ENCODE measurements around the gene HDAC3. TPM values are rescaled to one million over a fixed set of nuclear protein-coding genes. Genes with fewer than 3 reads are reported as not detected.
A peak's percentile ranks its signal among the peaks of the same experiment; 100 is the strongest.

The HDAC3 gene
- total and polyA plus RNA-seq, 12 donors: 53.1 to 101 (median 80.5) TPM

DNA sequence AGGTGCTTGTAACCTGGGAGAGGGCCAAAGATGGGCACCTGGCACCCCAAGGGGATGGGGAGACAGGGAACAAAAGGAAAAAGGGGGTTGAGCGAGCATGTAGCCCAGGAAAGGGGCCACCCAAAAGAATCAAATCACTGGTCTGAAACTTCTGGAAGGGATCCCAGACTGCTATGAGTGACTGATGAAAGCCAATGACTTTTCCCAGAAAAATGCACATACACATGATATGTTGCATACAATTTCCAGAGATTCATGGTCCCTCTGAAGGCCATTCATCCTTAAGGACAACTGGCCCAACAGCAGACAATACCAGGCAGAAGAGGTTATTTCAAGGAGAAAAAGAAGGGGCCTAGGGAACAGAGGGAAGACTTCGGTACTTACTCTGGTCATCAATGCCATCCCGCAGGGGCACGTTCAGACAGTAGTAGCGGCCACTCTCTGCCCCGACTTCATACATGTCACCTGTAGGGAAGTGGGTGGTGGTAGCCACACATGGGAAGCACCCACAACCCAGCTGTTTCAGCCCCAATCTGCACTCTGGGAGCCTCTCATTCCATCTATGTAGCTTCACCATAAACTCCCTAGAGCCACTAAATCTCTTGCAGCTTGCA lies 8.4 kb downstream of the HDAC3 start:
- intact Hi-C loops (cut with DNase I): no loop called here

GRCh38 chr5:141623611-141624010 lies 13.0 kb downstream of the HDAC3 start:
- no peak overlapping the region for H3K4me3 ChIP-seq
- no peak overlapping the region for H3K27ac ChIP-seq
- peaks cover 0 to 12% of the 10 kb centered on the region in 2 donors for H3K4me1 ChIP-seq (replicated peaks in 1 of 2)
- peaks cover 0 to 83% of the 10 kb centered on the region in 2 donors for H3K36me3 ChIP-seq (replicated peaks in 1 of 2)
- intact Hi-C loops (cut with DNase I): loop anchor here (5.0 kb wide), 1 partner anchor 36 kb away; no protein-coding TSS in a partner anchor
- H3K9me3 ChIP-seq (replicated peaks in 1 of 3): no peaks in the 10 kb centered on the region
- no peaks in the 10 kb centered on the region for H3K27me3 ChIP-seq
- WGBS, 4 donors: 68 to 86% (median 72%) methylated on average over 5 of the region's 5 CpGs
- no peak for DNase-seq
- TF ChIP-seq CTCF (IDR thresholded peaks at IDR 0.05): no peak
- TF ChIP-seq POLR2A (IDR thresholded peaks at IDR 0.05): no peak

More for the DNA sequence above, 8.4 kb downstream of the HDAC3 start:
- Histone ChIP-seq H3K36me3 (replicated peaks in 1 of 2) (peaks cover 0 to 65% of the 10 kb centered on the region in 2 donors), H3K27ac (peak overlapping the region in 1 of 5 donors; percentile 16), H3K27me3 (no peaks in the 10 kb centered on the region), H3K4me3 (no peak overlapping the region), H3K9me3 (replicated peaks in 1 of 3) (no peaks in the 10 kb centered on the region), H3K4me1 (replicated peaks in 1 of 2) (peaks cover 26 to 47% of the 10 kb centered on the region in 2 donors)
- TF ChIP-seq CTCF (IDR thresholded peaks at IDR 0.05) (no peak), POLR2A (IDR thresholded peaks at IDR 0.05) (no peak)
- no peak for DNase-seq
- WGBS, 4 donors: 94 to 96% (median 95%) methylated on average over 6 of the region's 6 CpGs

- Histone ChIP-seq H3K36me3 (replicated peaks in 1 of 2) (peaks cover 0 to 79% of the 10 kb centered on the region in 2 donors), H3K9me3 (replicated peaks in 1 of 3) (no peaks in the 10 kb centered on the region), H3K4me3 (no peak overlapping the region), H3K4me1 (replicated peaks in 1 of 2) (peaks cover 0 to 12% of the 10 kb centered on the region in 2 donors), H3K27me3 (no peaks in the 10 kb centered on the region), H3K27ac (peak overlapping the region in 1 of 5 donors; percentile 36)
- intact Hi-C loops (cut with DNase I): loop anchor here (5.0 kb wide), 1 partner anchor 36 kb away; no protein-coding TSS in a partner anchor
- DNase-seq: no peak
- TF ChIP-seq CTCF (IDR thresholded peaks at IDR 0.05): no peak
- no peak for TF ChIP-seq POLR2A (IDR thresholded peaks at IDR 0.05)
These were observed 13.5 kb downstream of the HDAC3 start for GRCh38 chr5:141623186-141623585.

- Histone ChIP-seq H3K4me3 (peak within 1 kb of the TSS; percentile 49 to 81 (median 59)), H3K4me1 (replicated peaks in 1 of 2) (peaks cover 13 to 29% of the 10 kb centered on the region in 2 donors), H3K9me3 (replicated peaks in 1 of 3) (no peaks in the 10 kb centered on the region), H3K27ac (peak within 1 kb of the TSS; percentile 82 to 92 (median 92)), H3K36me3 (replicated peaks in 1 of 2) (peaks cover 0 to 41% of the 10 kb centered on the region in 2 donors), H3K27me3 (no peaks in the 10 kb centered on the region)
- intact Hi-C loops (cut with DNase I): no loop called here
- 1 to 22% (median 8%) methylated on average over 4 to 70 of the region's 70 CpGs for WGBS, 4 donors
- TF ChIP-seq CTCF (IDR thresholded peaks at IDR 0.05) (peak; percentile 95 to 99 (median 96)), POLR2A (IDR thresholded peaks at IDR 0.05) (peak; percentile 53 to 97)
- peak; percentile 98 to 99 (median 98) for DNase-seq
These were observed 17.7 kb downstream of the HDAC3 start, which contains the start of gene DIAPH1 for GRCh38 chr5:141618804-141619554. Gene DIAPH1, minus strand, starts transcription at chr5:141619000. Its CDS starts 86 bp downstream, at chr5:141618914.
